Neural progenitor cell (in vitro differentiated cells): ENCODE results near the gene C9orf72. TPM values are rescaled to one million over a fixed set of nuclear protein-coding genes. Genes with fewer than 3 reads are reported as not detected.

Source experiments
- DNase-seq: peaks from one replicate; pipeline ENCODE4 v3.0.0-alpha.2; 2016; ENCODE audit warnings: low spot score
- H2AFZ ChIP-seq: fragments of 200-600 bp; sonication (generic); replicated peaks from 2 replicates; pipeline ENCODE4 v1.6.1; 2016; ENCODE audit warnings: antibody characterized with exemption
- H3F3A ChIP-seq: fragments of 200-600 bp; sonication (generic); 2 replicates; pipeline ENCODE4 v1.6.1; 2016; ENCODE audit warnings: antibody characterized with exemption, low read depth
- H3K27ac ChIP-seq: fragments of 200-600 bp; sonication (generic); 2 replicates; pipeline ENCODE4 v1.5.1; 2016; ENCODE audit warnings: mild to moderate bottlenecking
- H3K27me3 ChIP-seq: fragments of 200-600 bp; sonication (generic); 2 replicates; pipeline ENCODE4 v1.6.1; 2016; ENCODE audit warnings: mild to moderate bottlenecking, moderate library complexity
- H3K36me3 ChIP-seq: fragments of 200-600 bp; sonication (generic); 2 replicates; pipeline ENCODE4 v1.5.1; 2016
- H3K4me1 ChIP-seq: fragments of 200-600 bp; sonication (generic); 2 replicates; pipeline ENCODE4 v1.6.1; 2016; ENCODE audit warnings: mixed run types
- H3K4me2 ChIP-seq: fragments of 200-600 bp; sonication (generic); 2 replicates; pipeline ENCODE4 v1.6.1; 2016
- H3K4me3 ChIP-seq: fragments of 200-600 bp; sonication (generic); 2 replicates; pipeline ENCODE4 v1.5.1; 2016
- H3K79me2 ChIP-seq: fragments of 200-600 bp; sonication (generic); 2 replicates; pipeline ENCODE4 v1.6.1; 2016; ENCODE audit warnings: low read depth
- H3K9ac ChIP-seq: fragments of 200-600 bp; sonication (generic); 2 replicates; pipeline ENCODE4 v1.6.1; 2016
- H3K9me3 ChIP-seq: fragments of 200-600 bp; sonication (generic); 2 replicates; pipeline ENCODE4 v1.5.1; 2016; ENCODE audit warnings: low read depth
- H4K20me1 ChIP-seq: fragments of 200-600 bp; sonication (generic); 2 replicates; pipeline ENCODE4 v1.6.1; 2016; ENCODE audit warnings: low read depth
- H3K27ac Mint-ChIP-seq: 3 replicates; pipeline ENCODE4 v1.8.0; 2021; ENCODE audit warnings: mixed read lengths
- H3K27me3 Mint-ChIP-seq: 2 replicates; pipeline ENCODE4 v1.8.0; 2022; ENCODE audit warnings: low read depth, mild to moderate bottlenecking, inconsistent platforms, moderate library complexity, mixed read lengths; ENCODE audit not compliant: insufficient read depth
- H3K36me3 Mint-ChIP-seq: 3 replicates; pipeline ENCODE4 v1.8.0; 2021; ENCODE audit warnings: mixed read lengths
- H3K4me1 Mint-ChIP-seq: 3 replicates; pipeline ENCODE4 v1.8.0; 2021; ENCODE audit warnings: mixed read lengths
- H3K4me3 Mint-ChIP-seq: 3 replicates; pipeline ENCODE4 v1.8.0; 2021; ENCODE audit warnings: mild to moderate bottlenecking, moderate library complexity, mixed read lengths
- H3K9me3 Mint-ChIP-seq: 3 replicates; pipeline ENCODE4 v1.8.0; 2020; ENCODE audit warnings: mixed read lengths
- CTCF ChIP-seq: fragments of 200-600 bp; sonication (generic); IDR thresholded peaks from 2 replicates; pipeline ENCODE4 v1.5.1; 2017; ENCODE audit warnings: antibody characterized with exemption, mild to moderate bottlenecking
- EZH2 ChIP-seq: fragments of 200-600 bp; sonication (generic); IDR thresholded peaks from 2 replicates; pipeline ENCODE4 v1.6.1; 2017; ENCODE audit warnings: antibody characterized with exemption, mild to moderate bottlenecking, moderate library complexity
- EZH2phosphoT487 ChIP-seq: fragments of 200-600 bp; sonication (generic); IDR thresholded peaks from 2 replicates; pipeline ENCODE4 v1.6.1; 2017; ENCODE audit warnings: antibody characterized with exemption
- total RNA-seq: library from RNA; depleted of rRNA; stranded (reverse); fragments of >200 nt; gene quantifications from 2 replicates; pipeline ENCODE4 v1.2.3, GENCODE V29; 2015; ENCODE audit warnings: low replicate concordance

The C9orf72 gene
- total RNA-seq, 1 donor from 2014 or later, result 107 TPM

GRCh38 chr9:27540502-27540901 lies 32.8 kb downstream of the C9orf72 start:
- no peaks in the 10 kb centered on the region for H3F3A ChIP-seq
- H3K27ac ChIP-seq, result no peak overlapping the region
- Mint-ChIP-seq H3K36me3 (peaks cover 40% of the 10 kb centered on the region), H3K4me1 (peaks cover 25% of the 10 kb centered on the region), H3K4me3 (no peak overlapping the region), H3K27ac (no peak overlapping the region), H3K27me3 (peaks cover 2% of the 10 kb centered on the region), H3K9me3 (no peaks in the 10 kb centered on the region)
- TF ChIP-seq CTCF (no peak), EZH2phosphoT487 (no peak), EZH2 (no peak)
- H4K20me1 ChIP-seq, result no peaks in the 10 kb centered on the region
- H2AFZ ChIP-seq, result no peak overlapping the region
- H3K4me1 ChIP-seq, result peaks cover 12% of the 10 kb centered on the region
- no peak for DNase-seq
- no peak overlapping the region for H3K4me3 ChIP-seq
- no peaks in the 10 kb centered on the region for H3K79me2 ChIP-seq
- no peaks in the 10 kb centered on the region for H3K27me3 ChIP-seq
- no peak overlapping the region for H3K4me2 ChIP-seq
- no peak overlapping the region for H3K9ac ChIP-seq
- H3K36me3 ChIP-seq, result peaks cover 13% of the 10 kb centered on the region
- H3K9me3 ChIP-seq, result no peaks in the 10 kb centered on the region

- Mint-ChIP-seq H3K4me3 (no peak overlapping the region), H3K4me1 (peaks cover 26% of the 10 kb centered on the region), H3K36me3 (peaks cover 40% of the 10 kb centered on the region), H3K27ac (no peak overlapping the region), H3K9me3 (no peaks in the 10 kb centered on the region), H3K27me3 (peaks cover 2% of the 10 kb centered on the region)
- no peak overlapping the region for H3K9ac ChIP-seq
- no peaks in the 10 kb centered on the region for H3K27me3 ChIP-seq
- DNase-seq, result no peak
- no peaks in the 10 kb centered on the region for H3K79me2 ChIP-seq
- no peak overlapping the region for H3K27ac ChIP-seq
- TF ChIP-seq EZH2 (no peak), EZH2phosphoT487 (no peak), CTCF (no peak)
- no peaks in the 10 kb centered on the region for H4K20me1 ChIP-seq
- no peaks in the 10 kb centered on the region for H3F3A ChIP-seq
- peaks cover 6% of the 10 kb centered on the region for H3K36me3 ChIP-seq
- peaks cover 12% of the 10 kb centered on the region for H3K4me1 ChIP-seq
- no peak overlapping the region for H3K4me3 ChIP-seq
- no peak overlapping the region for H2AFZ ChIP-seq
- no peak overlapping the region for H3K4me2 ChIP-seq
- H3K9me3 ChIP-seq, result no peaks in the 10 kb centered on the region
These were observed 33.5 kb downstream of the C9orf72 start for GRCh38 chr9:27539479-27540441.

- H3K4me1 Mint-ChIP-seq, result peaks cover 26% of the 10 kb centered on the region
- no peak overlapping the region for H3K27ac ChIP-seq
- no peak overlapping the region for H3K9ac ChIP-seq
- H3K36me3 Mint-ChIP-seq, result peaks cover 36% of the 10 kb centered on the region
- no peak overlapping the region for H3K4me3 ChIP-seq
- H3K27ac Mint-ChIP-seq, result no peak overlapping the region
- no peaks in the 10 kb centered on the region for H3K9me3 ChIP-seq
- no peak overlapping the region for H2AFZ ChIP-seq
- no peak overlapping the region for H3K4me2 ChIP-seq
- H3F3A ChIP-seq, result no peaks in the 10 kb centered on the region
- H4K20me1 ChIP-seq, result no peaks in the 10 kb centered on the region
- H3K27me3 Mint-ChIP-seq, result peaks cover 2% of the 10 kb centered on the region
- H3K27me3 ChIP-seq, result no peaks in the 10 kb centered on the region
- H3K79me2 ChIP-seq, result no peaks in the 10 kb centered on the region
- H3K36me3 ChIP-seq, result no peaks in the 10 kb centered on the region
- TF ChIP-seq EZH2 (no peak), EZH2phosphoT487 (no peak), CTCF (no peak)
- H3K9me3 Mint-ChIP-seq, result no peaks in the 10 kb centered on the region
- H3K4me1 ChIP-seq, result peaks cover 22% of the 10 kb centered on the region
- no peak for DNase-seq
- H3K4me3 Mint-ChIP-seq, result no peak overlapping the region
These were observed 34.6 kb downstream of the C9orf72 start for GRCh38 chr9:27538647-27539046.
